ENCODE results near the gene TBC1D17. TPM values are rescaled to one million over a fixed set of nuclear protein-coding genes. Genes with fewer than 3 reads are reported as not detected.
"Not testable (repeated sequence)": the region's sequence is repeated elsewhere in the genome, so short reads cannot be mapped to it uniquely, and the experiment has no call there.

The TBC1D17 gene
- total RNA-seq, 1 donor from 2014 or later = 19.9 TPM

GRCh38 chr19:49916839-49917733 is 39.6 kb downstream of the TBC1D17 start:
- DNase-seq (ENCODE audit: low read depth) = no peak

GRCh38 chr19:49918089-49918488 is 40.6 kb downstream of the TBC1D17 start:
- no peak for DNase-seq (ENCODE audit: low read depth)

- DNase-seq (ENCODE audit: low read depth) = no peak
Observed at GRCh38 chr19:49920624-49921363, 43.3 kb downstream of the TBC1D17 start.

GRCh38 chr19:49921871-49922795 is 44.6 kb downstream of the TBC1D17 start:
- DNase-seq (ENCODE audit: low read depth) = peak; percentile 78

GRCh38 chr19:49923055-49924003 is 45.8 kb downstream of the TBC1D17 start:
- no peak for DNase-seq (ENCODE audit: low read depth)

- DNase-seq (ENCODE audit: low read depth) = no peak
Observed at GRCh38 chr19:49924004-49924880, 46.7 kb downstream of the TBC1D17 start.

GRCh38 chr19:49924881-49925210 is 47.3 kb downstream of the TBC1D17 start:
- DNase-seq (ENCODE audit: low read depth) = not testable (repeated sequence)

- peak; percentile 32 for DNase-seq (ENCODE audit: low read depth)
Observed at GRCh38 chr19:49925486-49925885, 48.0 kb downstream of the TBC1D17 start.

- no peak for DNase-seq (ENCODE audit: low read depth)
Observed at GRCh38 chr19:49926515-49926914, 49.0 kb downstream of the TBC1D17 start.

- peak; percentile 68 for DNase-seq (ENCODE audit: low read depth)
Observed at GRCh38 chr19:49927526-49928264, 50.2 kb downstream of the TBC1D17 start.

GRCh38 chr19:49929121-49929610 is 51.7 kb downstream of the TBC1D17 start, which contains the start of the genes ATF5 and NUP62:
Gene ATF5, plus strand, starts transcription at chr19:49929205. Its CDS starts 1,646 bp downstream, at chr19:49930851.
Gene NUP62, minus strand, starts transcription at chr19:49929504. Its CDS starts 19,697 bp downstream, at chr19:49909807.
- DNase-seq (ENCODE audit: low read depth) = peak; percentile 91

GRCh38 chr19:49929611-49930482 is 52.3 kb downstream of the TBC1D17 start:
- DNase-seq (ENCODE audit: low read depth) = peak; percentile 95

- DNase-seq (ENCODE audit: low read depth) = no peak
Observed at GRCh38 chr19:49930483-49931011, 53.0 kb downstream of the TBC1D17 start.

GRCh38 chr19:49931293-49932040 is 54.0 kb downstream of the TBC1D17 start:
- no peak for DNase-seq (ENCODE audit: low read depth)

GRCh38 chr19:49932041-49932451 is 54.5 kb downstream of the TBC1D17 start:
- DNase-seq (ENCODE audit: low read depth) = no peak

- no peak for DNase-seq (ENCODE audit: low read depth)
Observed at GRCh38 chr19:49932731-49933131, 55.2 kb downstream of the TBC1D17 start.
